CD4-positive, alpha-beta T cell treated with Interleukin-2 at 100 ng/mL for 4 hours (primary cell): Measurements from ENCODE around the gene ARHGAP21.
"Not testable (repeated sequence)": the region's sequence is repeated elsewhere in the genome, so short reads cannot be mapped to it uniquely, and the experiment has no call there.

Experiments used
- DNase-seq: peaks from one replicate; pipeline ENCODE4 v3.0.0-alpha.2; 2020; ENCODE audit warnings: low spot score

The ARHGAP21 gene

DNA sequence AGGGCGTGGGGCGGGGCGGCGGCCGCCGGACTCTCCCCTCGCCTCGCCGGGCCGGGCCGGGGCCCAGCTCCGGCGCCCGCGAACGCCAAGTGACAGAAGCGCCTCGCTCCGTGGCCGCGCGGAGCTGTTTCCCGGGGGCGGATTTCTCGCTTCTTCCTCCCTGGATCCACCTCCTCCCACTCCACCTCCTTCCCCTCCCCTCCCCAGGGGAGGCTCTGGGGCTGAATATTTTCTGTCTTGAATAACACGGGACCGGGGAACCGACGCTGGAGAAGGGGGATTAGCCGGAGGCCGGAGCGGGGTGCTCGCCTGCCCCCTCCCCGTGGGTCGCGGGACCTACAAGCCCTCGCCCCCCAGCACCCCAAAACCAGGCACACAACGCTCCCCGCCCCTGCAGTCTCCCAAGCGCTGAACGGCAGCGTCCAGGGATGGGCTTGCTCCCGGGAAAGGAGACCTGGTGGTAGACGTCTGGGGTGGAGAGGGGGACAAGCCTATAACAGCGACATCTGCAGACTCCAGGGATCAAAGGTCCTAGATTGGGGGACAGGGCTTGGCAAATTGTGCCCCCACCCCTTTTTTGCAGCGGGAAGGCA, at the start of gene ARHGAP21:
ARHGAP21 (minus strand) TSS at position 100 of the 593 bp plus-strand sequence. CDS start 1,988 bp downstream, outside the sequence.
- DNase-seq = peak; percentile 26

DNA sequence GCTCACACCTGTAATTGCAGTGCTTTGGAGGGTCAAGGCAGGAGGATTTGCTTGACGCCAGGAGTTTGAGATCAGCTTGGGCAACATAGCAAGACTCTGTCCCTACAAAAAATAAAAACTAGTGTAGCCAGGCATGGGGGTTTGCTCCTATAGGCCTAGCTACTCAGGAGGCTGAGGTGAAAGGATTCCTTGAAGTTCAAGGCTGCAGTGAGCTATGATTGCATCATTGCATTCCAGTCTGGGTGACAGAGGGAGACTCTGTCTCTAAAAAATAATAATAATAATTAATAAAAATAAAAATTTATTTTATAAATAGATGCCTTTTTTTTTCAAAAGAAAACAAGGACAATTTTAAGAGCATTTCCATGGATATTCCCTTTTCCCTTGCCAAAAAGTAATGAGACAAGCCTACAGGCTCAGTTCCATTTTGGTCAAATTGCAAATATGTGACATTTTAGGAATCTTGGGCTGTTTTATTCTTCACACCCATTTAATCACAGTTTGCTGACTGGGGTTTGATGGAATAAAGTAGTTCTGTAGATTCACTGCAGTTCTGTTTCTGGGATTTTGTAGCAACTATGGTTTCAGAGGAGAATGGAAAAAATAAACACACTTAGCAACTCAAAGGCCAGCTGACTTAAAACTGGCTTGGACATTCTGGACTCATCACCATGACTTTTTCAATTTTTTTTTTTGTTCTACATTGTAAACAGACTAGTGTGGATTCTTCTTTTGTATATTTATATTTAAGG, 48.4 kb upstream of the ARHGAP21 start:
- no peak for DNase-seq

DNA sequence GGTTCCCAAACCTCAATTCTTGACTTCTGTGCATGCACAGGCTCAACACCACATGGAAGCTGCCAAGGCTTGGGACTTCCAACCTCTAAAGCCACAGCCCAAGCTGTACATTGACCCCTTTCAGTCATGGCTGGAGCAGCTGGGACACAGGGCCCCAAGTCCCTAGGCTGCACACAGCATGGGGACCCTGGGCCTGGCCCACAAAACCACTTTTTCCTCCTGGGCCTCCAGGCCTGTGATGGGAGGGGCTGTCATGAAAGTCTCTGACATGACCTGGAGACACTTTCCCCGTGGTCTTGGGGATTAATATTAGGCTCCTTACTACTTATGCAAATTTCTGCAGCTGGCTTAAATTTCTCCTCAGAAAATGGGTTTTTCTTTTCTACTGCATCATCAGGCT, 41.3 kb upstream of the ARHGAP21 start:
- DNase-seq = not testable (repeated sequence)

DNA sequence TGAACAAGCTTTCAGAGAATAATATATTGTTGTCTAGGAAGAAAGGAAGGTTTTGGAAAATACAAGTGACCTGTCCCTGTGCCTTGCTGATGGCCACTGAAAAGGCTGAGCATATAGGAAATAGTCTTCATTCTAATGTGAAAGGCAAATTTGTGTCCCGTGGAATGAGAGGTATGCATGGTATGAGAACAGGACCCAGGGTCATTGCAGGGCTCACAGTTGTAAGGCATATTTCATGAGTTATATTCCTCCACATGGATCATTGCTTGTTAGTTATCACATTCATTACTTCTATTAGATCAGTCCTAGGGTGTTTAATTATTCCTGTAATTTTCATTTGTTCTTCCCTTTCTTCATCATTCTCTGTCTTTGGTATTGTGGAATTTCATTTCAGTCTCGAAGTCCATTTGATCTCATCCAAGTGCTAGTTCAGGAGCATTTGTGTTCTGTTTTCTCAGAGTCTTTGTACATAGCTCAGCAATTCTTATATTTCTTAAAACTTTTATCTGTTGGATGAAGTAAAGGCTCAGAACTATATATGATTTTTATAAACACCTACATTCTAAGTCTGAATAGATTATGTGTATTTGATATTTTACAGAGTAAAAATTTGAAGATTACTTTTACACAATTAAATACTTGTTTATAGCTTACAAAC, 39.4 kb upstream of the ARHGAP21 start:
- DNase-seq = no peak

DNA sequence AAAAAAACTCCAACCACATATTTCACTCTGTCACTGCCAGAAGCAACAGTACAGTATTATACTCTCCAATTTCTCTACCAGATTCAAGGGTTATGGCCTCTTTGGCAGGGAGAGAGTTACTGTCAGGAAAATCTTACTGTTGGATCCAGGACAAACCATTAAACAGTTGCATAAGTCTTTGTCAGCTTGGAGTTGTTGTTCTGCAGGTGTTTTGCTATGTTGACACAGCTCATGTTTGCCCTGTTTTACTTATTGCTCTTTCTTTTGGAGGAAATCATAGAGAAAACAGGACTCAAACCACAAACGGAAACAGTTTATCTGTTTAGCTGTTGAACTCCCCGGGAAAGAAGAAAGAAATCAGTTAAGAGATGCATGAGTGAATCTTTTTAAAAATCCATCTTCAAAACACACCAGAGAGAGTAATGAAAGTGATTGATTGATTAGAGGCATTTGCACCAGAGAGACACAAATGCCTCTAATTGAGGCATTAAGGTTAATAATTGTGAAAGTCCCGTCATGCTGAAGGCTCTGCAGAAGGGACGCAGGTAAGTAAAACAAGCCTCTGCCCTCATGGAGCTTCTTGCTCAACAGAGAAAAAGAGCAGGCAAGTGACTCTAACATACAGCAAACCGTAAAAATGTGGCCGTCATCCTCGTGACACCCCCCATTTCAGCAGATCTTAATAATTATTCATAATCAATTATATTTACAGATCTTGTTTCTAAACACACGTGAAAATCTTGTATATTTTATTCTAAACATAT, 38.7 kb upstream of the ARHGAP21 start:
- DNase-seq = no peak

DNA sequence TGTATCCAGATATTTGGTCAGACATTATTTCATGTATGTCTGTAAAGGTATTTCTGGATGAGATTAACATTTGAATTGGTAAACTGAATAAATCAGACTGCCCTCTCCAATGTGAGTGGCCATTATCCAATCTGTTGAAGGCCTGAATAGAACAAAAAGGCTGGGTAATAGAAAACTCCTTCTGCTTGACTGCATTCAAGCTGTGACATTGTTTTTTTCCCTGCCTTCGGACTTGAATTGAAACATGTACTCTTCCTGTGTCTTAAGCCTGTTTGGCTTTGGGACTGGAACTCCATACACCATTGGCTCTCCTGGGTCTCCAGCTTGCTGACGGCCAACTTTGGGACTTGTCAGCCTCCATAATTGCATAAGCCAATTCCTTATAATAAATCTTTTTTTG, 36.0 kb upstream of the ARHGAP21 start:
- DNase-seq = no peak

DNA sequence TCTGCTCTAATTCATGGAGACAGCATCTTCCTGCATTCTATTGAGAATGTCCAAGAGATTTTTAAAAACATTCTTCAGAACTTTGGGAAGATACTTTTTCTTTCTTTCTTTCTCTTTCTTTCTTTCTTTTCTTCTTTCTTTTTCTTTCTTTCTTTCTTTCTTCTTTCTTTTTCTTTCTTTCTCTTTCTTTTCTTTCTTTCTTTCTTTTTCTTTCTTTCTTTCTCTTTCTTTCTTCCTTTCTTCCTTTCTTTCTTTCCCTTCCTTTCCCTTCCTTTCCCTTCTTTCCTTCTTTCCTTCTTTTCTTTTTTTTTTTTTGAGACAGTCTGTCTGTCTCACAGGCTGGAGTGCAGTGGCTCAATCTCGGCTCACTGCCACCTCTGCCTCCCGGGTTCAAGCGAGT, 34.6 kb upstream of the ARHGAP21 start:
- DNase-seq = not testable (repeated sequence)

DNA sequence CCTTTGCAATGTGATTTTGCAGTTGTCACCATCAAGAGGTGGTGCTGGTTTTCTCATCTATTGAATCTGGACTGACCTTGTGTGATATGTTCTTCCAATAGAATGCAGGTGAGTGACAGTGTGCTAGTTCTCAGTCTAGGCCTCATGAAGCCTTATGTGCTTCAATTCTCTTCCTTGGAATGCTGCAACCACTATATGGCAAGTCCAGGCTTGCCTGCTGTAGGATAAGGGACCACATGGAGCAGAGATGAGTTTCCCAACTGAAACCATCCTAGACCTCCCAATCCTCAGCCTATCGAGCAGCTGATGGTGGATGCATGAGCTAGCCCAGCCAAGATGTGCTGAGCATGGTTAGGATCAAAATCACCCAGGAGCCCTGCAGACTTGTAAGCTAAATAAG, 32.6 kb upstream of the ARHGAP21 start:
- DNase-seq = no peak

DNA sequence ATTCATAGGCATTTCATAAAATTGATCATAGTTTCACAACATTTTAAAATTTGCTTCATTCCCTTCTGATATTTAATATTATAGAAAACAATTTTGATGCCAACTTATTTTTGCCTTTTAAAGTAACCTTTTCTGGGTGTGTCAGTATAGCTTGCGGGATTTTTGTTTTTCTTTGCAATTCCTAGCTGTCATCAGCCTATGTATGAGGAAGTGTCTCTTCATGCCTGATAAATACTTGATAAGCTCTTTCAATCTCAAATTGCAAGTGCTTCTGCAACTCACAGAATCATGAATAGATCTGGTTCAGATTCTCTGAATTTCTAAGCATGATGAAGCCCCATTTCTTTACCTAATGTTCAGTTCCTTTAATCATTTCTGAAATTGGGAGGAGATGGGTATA, 28.0 kb upstream of the ARHGAP21 start:
- no peak for DNase-seq

DNA sequence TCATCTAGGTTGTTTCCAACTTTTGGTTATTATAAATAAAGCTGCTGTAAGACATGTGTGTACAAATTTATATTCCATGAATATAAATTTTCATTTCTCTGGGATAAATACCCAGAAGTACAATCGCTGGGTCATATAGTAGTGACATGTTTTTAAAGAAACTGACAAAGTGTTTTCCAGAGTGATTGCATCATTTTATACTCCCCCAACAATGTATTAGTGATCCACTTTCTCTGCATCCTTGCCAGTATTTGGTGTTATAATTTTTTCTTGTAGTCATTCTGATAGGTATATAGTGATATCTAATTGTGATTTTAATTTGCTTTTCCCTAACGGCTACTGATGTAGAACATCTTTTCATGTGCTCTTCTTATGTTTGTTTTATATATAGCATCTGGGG, 27.0 kb upstream of the ARHGAP21 start:
- DNase-seq = no peak

DNA sequence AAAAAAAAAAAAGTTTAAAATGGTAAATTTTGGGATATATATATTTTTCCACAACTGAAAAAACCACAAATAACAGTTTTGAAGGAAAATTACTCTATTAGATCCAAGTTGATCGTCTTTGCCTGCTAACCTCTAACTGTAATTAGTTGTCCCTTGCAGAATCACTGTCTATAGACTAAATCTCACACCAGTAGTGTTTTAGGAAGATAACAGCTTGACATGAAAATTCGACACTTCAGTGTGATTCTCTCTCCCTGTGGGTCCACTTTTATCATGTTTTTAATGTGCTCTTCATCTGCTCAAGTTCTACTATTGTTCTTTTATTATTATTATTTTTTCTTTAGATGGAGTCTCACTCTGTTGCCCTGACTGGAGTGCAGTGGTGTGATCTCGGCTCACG, 24.5 kb upstream of the ARHGAP21 start:
- DNase-seq = no peak

DNA sequence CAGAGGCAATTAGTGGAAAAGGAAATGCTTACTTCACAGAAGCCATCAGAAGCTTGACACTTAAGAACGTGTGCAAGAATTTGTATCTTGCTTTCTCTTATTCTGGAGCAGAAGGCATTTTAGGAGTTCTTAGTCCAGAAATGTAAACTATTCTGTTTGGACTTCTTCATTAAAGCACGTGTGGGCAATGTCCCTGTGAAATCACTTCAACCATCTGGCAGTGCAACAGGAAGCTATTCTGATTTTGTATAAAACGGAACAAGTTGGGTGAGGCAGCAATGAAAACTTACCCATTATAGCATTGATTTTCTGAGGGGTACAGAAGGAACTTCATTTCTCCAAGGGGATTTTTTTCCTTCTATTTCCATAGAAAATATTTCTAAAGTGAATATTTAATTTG, 21.3 kb upstream of the ARHGAP21 start:
- no peak for DNase-seq

DNA sequence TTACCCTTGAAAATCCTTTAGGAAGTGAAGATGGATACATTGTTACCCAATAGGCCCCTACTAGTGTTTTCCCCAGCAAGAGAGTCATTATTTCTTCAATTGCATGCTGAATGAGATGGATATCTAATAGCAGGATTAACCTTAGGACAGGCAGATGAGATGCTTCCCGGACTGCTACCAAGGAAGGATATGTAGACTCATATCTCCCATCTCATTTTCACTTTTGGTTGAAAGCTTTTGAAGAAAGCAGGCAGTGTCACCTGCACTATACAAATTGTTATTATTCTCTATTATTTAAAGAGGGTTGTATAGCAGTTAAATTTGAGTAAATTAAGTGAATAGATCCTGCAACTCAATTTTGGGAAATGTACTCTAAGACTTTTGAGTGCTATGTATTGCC, 17.0 kb upstream of the ARHGAP21 start:
- DNase-seq = no peak

DNA sequence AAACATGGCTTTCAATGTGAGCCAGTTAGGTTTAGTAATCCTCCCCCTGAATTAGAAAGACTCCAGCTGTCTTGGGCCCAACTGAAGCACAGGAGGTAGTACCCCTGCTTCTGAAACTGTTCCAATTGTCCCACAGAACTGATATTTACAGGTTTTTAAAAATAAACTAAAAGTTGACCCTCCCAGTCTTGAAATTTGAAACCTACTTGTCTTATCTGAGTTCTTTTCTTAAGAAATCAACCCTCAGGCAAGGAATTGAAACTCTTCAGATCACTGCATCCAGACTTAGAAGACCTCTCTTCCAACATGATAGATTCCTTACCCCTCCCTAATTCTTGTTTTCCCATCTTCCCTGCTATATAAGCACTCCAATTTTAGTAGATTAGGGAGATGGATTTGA, 13.3 kb upstream of the ARHGAP21 start:
- no peak for DNase-seq

DNA sequence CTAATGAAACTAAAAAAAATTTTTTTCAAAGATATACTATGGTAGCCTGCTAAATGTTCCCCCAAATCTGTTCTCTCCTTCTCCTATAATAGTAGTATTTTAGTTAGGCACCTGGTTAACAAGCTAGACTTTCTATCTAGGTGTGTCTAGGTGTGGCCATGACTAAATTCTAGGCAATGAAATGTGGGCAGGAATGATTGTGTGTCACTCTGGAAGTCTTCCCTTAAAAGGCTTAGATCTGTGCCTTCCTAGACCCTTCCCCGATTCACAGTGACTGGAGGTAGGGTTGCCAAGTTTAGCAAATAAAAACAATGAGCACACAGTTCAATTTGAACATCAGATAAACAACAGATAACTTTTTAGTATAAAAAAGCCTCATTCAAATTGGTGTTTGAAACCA, 8.3 kb upstream of the ARHGAP21 start:
- no peak for DNase-seq

DNA sequence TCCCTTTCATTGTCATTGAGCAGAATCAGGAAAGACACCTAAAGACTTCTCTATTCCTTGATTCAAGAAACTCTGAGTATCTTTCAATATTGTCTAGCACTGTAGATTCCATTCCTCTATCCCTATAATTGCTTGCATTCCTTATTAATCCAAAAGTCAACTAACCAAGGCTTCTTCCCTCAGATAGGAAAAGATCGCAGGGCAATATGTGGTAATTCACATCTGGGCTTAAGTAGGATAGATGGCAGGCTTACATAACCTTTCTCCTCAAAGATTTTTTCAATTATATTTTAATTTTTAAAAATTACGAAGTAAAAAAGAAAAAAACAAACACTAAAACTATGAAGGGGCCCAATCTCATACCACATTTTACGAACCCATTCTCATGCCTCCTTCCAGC, 7.1 kb upstream of the ARHGAP21 start:
- no peak for DNase-seq

DNA sequence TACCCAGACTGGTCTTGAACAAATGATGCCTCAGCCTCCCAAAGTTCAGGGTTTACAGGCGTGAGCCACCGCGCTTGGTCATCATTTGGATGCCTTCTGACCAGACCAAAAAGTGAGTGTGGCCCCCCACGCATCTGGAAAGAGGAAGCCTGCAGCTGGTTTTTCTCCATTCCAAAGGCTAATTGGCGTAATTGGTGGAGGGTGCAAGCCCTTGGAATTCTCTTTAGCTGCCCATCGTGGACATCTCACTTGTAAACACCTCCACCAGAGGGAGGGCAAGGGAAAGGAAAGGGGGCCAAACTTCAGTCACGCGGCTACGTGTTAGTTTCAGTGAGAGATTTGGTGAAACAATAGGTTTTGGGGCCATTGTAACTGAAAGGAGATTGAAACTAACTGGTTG, 4.1 kb upstream of the ARHGAP21 start:
- DNase-seq = no peak

DNA sequence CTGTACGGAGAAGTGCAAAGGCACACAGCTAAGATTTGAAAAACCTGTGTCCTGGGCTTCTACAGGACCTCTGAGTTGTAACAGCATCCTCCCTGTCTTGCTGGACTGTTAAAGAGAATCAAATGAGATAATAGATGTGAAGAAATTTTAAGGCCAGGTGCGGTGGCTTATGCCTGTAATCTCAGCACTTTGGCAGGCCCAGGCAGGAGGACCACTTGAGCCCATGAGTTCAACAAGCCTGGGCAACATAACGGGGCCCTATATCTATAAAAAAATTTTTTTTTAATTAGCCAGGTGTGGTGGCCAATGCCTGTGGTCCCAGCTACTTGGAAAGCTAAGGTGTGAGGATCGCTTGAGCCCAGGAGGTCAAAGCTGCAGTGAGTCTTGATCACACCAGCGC, 2.9 kb upstream of the ARHGAP21 start:
- no peak for DNase-seq

DNA sequence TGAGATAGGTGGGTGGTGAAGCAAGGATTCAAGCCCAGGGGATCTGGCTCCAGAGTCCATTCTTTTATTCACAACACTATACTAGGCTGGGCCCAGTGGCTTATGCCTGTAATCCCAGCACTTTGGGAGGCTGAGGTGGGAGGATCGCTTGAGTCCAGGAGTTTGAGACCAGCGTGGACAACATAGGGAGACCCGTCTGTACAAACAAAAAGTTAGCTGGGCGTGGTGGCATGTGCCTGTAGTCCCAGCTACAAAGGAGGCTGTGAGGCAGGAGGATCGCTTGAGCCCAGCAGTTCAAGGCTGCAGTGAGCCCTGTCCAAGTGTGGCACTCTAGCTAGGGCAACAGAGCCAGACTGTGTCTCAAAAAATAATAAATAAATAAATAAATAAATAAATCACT, 2.3 kb upstream of the ARHGAP21 start:
- DNase-seq = not testable (repeated sequence)

DNA sequence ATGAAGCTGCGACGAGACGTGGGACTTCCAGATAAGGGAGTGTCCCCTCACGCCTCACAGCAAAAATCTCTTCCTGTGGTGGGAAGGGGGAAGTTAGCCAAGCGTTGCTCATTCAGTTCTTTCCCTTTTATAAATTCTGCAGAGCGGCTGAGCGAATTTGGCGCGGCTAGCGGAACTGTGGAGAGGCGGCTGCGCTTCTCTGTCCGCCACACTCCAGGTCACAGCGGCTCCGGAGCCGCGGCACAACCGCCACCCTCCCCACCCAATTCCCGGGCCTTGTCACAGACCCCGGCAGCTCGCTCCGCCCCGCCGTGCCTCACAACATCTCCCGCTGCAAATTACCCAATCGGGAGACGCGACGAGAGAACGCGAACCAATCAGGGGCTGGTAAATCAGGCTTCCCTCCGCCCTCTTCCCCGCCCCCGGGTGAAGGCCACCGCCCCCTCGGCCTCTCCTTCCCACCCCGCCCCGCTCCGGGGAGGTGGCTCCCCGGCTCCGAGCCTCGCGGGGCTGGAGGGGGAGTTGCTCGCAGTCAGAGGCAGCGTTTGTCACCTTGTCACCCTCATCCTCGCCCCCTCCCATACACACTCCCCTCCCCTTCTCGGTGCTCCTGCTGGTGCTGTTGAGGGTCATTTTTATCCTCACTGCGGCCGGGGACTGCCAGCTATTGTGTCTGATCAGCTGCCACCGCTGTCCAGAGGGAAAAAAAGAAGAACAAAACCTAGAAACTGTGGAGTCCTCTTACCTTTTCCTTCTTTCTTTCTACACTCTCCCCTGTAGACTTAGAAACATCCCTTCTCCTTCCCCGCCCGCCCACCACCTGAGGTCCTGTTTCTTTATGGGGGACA, 918 bp upstream of the ARHGAP21 start:
- peak; percentile 96 for DNase-seq

DNA sequence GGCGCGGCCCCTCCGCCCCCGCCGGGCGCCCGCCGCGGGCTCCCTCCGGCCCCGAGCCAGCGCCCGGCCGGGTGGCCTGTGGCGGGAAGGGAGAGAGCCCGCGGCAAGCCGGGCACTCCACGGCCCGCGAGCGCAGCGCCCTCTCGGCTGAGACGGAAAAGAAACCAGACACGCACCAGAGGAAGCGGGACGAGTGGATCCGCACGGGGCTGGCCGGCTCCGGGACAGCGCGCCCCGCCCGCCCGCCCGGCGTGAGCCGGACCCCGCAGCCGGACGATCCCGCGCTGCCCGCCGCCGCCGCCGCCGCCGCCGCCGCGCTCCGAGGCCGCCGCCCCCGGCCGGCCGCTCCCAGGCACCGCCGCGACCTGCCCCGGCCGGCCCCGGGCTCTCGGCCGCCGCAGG, 300 bp downstream of the ARHGAP21 start:
- DNase-seq = peak; percentile 15
